Measurements from ENCODE around the gene NBPF3. TPM values are rescaled to one million over a fixed set of nuclear protein-coding genes. Genes with fewer than 3 reads are reported as not detected.

NBPF3 gene
- total RNA-seq, 1 experiment from 2014 or later: 17.3 TPM

DNA sequence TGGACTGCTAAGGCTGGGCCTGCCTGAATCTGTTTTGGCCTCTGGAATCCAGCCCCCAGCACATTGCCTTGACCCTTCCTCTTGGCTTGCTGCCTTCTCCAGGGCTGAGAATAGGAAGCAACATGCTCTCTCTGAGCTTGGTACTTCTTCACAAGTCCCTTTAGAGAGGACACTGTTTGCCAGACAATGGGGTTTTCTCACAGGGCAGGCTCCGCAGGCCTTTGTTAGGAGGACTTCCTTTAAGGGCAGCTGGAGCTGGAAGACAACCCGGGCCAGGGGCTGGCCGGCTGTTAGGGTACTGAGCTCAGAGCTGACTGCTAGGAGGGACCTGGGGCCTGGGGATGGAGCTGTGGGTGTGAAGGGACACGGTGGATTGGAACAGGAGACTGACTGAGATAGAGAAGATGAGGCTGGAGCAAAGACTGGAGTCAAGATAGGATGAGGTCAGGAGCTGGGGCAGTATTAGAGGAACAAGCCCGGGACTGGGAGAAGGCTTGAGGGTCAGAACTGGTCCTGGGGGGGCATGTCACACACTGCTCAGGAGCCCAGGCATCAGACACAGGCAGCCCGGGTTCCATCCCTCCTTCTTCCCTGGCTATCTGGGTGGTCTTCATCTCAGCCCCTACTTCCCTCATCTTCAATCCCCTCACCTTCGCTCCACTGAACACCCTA, 63.9 kb downstream of the NBPF3 start:
- Histone ChIP-seq H3K79me2 (ENCODE audit: insufficient read depth, low read length) (no peaks in the 10 kb centered on the region), H3K9me2 (ENCODE audit: insufficient read depth) (no peaks in the 10 kb centered on the region), H3K27ac (ENCODE audit: low read depth, low read length) (no peak overlapping the region), H3K4me1 (ENCODE audit: control insufficient read depth in 1 of 2, insufficient read depth in 2 of 2, low read length in 2 of 2) (peaks cover 1 to 3% of the 10 kb centered on the region in 2 experiments; a peak in 3 of 4 replicates), H4K20me1 (ENCODE audit: insufficient read depth) (no peaks in the 10 kb centered on the region), H3K27me3 (ENCODE audit: insufficient read depth, low read length) (no peaks in the 10 kb centered on the region), H3K9me3 (ENCODE audit: control insufficient read depth in 1 of 2, insufficient read depth in 1 of 2, low read depth in 1 of 2, low read length in 2 of 2) (peaks cover 0 to 6% of the 10 kb centered on the region in 2 experiments; a peak in 1 of 4 replicates), H3K9ac (ENCODE audit: low read length) (no peak overlapping the region), H3K4me3 (replicated peaks in 1 of 2; ENCODE audit: low read depth in 1 of 2, low read length in 2 of 2) (no peak overlapping the region), H3K4me2 (ENCODE audit: low read length) (no peak overlapping the region), H2AFZ (ENCODE audit: low read depth, low read length, poor library complexity, severe bottlenecking) (no peak overlapping the region), H3K36me3 (ENCODE audit: control insufficient read depth in 1 of 2, insufficient read depth in 2 of 2, low read length in 2 of 2) (no peaks in the 10 kb centered on the region)
- TF ChIP-seq, protein P1, sequence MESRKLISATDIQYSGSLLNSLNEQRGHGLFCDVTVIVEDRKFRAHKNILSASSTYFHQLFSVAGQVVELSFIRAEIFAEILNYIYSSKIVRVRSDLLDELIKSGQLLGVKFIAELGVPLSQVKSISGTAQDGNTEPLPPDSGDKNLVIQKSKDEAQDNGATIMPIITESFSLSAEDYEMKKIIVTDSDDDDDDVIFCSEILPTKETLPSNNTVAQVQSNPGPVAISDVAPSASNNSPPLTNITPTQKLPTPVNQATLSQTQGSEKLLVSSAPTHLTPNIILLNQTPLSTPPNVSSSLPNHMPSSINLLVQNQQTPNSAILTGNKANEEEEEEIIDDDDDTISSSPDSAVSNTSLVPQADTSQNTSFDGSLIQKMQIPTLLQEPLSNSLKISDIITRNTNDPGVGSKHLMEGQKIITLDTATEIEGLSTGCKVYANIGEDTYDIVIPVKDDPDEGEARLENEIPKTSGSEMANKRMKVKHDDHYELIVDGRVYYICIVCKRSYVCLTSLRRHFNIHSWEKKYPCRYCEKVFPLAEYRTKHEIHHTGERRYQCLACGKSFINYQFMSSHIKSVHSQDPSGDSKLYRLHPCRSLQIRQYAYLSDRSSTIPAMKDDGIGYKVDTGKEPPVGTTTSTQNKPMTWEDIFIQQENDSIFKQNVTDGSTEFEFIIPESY (IDR thresholded peaks at IDR 0.05; ENCODE audit: extremely low read depth, insufficient replicate concordance, low read length): no peak
- TF ChIP-seq, protein P2, sequence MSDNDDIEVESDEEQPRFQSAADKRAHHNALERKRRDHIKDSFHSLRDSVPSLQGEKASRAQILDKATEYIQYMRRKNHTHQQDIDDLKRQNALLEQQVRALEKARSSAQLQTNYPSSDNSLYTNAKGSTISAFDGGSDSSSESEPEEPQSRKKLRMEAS (IDR thresholded peaks at IDR 0.05): no peak
- TF ChIP-seq, protein P3, sequence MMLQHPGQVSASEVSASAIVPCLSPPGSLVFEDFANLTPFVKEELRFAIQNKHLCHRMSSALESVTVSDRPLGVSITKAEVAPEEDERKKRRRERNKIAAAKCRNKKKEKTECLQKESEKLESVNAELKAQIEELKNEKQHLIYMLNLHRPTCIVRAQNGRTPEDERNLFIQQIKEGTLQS (IDR thresholded peaks at IDR 0.05): no peak
- TF ChIP-seq CEBPB (IDR thresholded peaks at IDR 0.05; ENCODE audit: low read depth) (no peak), SP1 (IDR thresholded peaks at IDR 0.05; ENCODE audit: low read depth) (no peak), EZH2phosphoT487 (IDR thresholded peaks at IDR 0.05; ENCODE audit: borderline replicate concordance) (no peak), POLR2A (IDR thresholded peaks at IDR 0.05; ENCODE audit: borderline replicate concordance, extremely low read depth, insufficient read depth, insufficient read length) (no peak), RAD21 (IDR thresholded peaks at IDR 0.05; ENCODE audit: low read depth) (no peak), FOSL1 (IDR thresholded peaks at IDR 0.05; ENCODE audit: low read depth) (no peak), SRF (IDR thresholded peaks at IDR 0.05; ENCODE audit: low read depth) (no peak), ZFX (IDR thresholded peaks at IDR 0.05) (no peak), EZH2 (IDR thresholded peaks at IDR 0.05) (no peak)
- DNase-seq (ENCODE audit: low read depth, low spot score) (no peak), ATAC-seq (no peak)
- POLR2A ChIA-PET: no interaction called here
- CTCF ChIA-PET: interaction anchor here (1.2 kb wide), 1 partner anchor 135 kb away, joined by 3 read pairs; no protein-coding TSS in a partner anchor
- RAD21 ChIA-PET (ENCODE audit: low non-redundant PET in 1 of 2, low total read pairs in 2 of 2, uncharacterized antibody in 2 of 2, unreplicated experiment in 2 of 2): no interaction called here
- BruUV-seq (replicated peaks): no TSS peak
- intact Hi-C loops (cut with micrococcal nuclease): no loop called here
